BJ (cell line): ENCODE results near the gene VWA3B. TPM values are rescaled to one million over a fixed set of nuclear protein-coding genes. Genes with fewer than 3 reads are reported as not detected.

Experiments used
- CTCF ChIA-PET: fragments of 350-600 bp; formaldehyde crosslinking; extraction: SDS; loops from one replicate; lab custom pipeline; 2021; ENCODE audit warnings: antibody characterized with exemption, inconsistent platforms; lab: Yijun Ruan, JAX
- POLR2A ChIA-PET: fragments of 300-600 bp; sonication (Branson Sonifier 250); formaldehyde crosslinking; extraction: SDS; loops from one replicate; lab custom pipeline; 2021; ENCODE audit warnings: antibody characterized with exemption; lab: Charles Lee
- DNase-seq: peaks from one replicate; pipeline ENCODE4 v3.0.0-alpha.2; 2011; ENCODE audit warnings: low read depth
- H3K27me3 ChIP-seq: 2 replicates; pipeline ENCODE4 v1.6.0; 2011; ENCODE audit warnings: low read length; ENCODE audit not compliant: control insufficient read depth, insufficient read depth
- H3K36me3 ChIP-seq: 2 replicates; pipeline ENCODE4 v1.5.1; 2011; ENCODE audit warnings: low read length; ENCODE audit not compliant: control insufficient read depth, insufficient read depth
- H3K4me3 ChIP-seq: 2 replicates; pipeline ENCODE4 v1.5.1; 2011; ENCODE audit warnings: low read depth, mild to moderate bottlenecking, control low read depth, low read length
- polyA plus RNA-seq: library from polyadenylated mRNA; depleted of rRNA; stranded (reverse); fragments of >200 nt; gene quantifications from 2 replicates; pipeline ENCODE4 v1.2.3, GENCODE V29; 2011
- TF ChIP-seq, protein P1 (sequence below): IDR thresholded peaks from 2 replicates; pipeline ENCODE4 v1.5.1; 2011; ENCODE audit warnings: low read depth, mild to moderate bottlenecking, control low read depth, inconsistent platforms, low read length, moderate library complexity; ENCODE audit not compliant: insufficient read depth

VWA3B gene
- polyA plus RNA-seq, 1 experiment = not detected

DNA sequence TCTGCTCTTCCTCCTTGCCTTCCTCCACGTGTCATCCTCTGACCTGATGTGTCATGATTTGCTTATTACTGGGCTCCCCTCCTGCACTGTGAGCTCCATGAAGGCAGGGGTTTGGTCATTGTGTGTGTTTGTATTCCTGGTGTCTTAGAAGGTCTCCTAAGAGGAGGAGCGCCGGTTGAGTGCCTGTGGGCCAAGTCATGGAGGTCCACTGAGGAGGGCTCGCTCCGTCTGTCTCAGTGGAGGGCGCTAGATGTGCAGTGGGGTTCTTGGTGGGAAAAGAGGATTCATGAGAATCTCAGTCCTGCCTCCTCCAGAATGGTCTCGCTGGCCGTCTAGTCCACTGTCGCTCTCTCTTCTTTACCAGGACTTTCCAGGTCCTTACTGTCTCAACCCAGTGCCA is 100.2 kb downstream of the VWA3B start:
- ChIA-PET POLR2A (no interaction called here), CTCF (interaction anchor here (0.5 to 1.1 kb wide), 2 partner anchors 22 to 446 kb away, joined by 3 read pairs; no protein-coding TSS in a partner anchor)
- no peak for DNase-seq
- TF ChIP-seq, protein P1, sequence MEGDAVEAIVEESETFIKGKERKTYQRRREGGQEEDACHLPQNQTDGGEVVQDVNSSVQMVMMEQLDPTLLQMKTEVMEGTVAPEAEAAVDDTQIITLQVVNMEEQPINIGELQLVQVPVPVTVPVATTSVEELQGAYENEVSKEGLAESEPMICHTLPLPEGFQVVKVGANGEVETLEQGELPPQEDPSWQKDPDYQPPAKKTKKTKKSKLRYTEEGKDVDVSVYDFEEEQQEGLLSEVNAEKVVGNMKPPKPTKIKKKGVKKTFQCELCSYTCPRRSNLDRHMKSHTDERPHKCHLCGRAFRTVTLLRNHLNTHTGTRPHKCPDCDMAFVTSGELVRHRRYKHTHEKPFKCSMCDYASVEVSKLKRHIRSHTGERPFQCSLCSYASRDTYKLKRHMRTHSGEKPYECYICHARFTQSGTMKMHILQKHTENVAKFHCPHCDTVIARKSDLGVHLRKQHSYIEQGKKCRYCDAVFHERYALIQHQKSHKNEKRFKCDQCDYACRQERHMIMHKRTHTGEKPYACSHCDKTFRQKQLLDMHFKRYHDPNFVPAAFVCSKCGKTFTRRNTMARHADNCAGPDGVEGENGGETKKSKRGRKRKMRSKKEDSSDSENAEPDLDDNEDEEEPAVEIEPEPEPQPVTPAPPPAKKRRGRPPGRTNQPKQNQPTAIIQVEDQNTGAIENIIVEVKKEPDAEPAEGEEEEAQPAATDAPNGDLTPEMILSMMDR = no peak
- H3K36me3 ChIP-seq = no peaks in the 10 kb centered on the region
- H3K4me3 ChIP-seq = no peak overlapping the region
- H3K27me3 ChIP-seq = peaks cover 2% of the 10 kb centered on the region; the same call in 1 of the 2 replicates

DNA sequence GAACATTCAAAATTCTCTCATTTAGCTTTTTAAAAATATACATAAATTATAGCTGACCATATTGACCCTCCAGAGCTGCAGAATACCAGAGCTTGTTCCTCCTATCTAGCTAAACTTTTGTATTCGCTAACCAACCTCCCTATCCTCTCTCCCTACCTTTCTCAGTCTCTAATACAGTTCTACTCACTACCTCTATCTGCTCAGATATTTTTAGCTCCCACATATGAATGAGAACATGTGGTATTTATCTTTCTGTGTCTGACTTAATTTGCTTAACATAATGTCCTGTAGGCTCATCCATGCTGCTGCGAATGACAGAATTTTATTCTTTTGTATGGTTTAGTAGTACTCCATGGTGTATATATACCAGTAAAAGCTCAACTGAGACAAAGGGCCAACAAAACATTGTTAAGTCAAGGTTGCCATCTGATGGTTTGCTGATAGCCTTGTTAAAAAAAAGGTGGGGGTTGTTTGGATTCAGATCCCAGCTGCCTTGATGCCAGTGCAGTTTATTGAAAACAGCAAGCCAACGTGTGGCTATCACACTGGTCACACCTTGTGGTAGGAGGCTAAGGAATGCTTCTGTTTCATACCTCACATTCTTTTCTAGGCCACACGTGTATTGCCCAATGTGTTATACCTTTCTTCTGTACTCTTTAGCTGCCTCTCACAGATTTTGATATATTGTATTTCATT is 101.5 kb downstream of the VWA3B start:
- TF ChIP-seq, protein P1 = no peak
- H3K36me3 ChIP-seq = no peaks in the 10 kb centered on the region
- ChIA-PET POLR2A (no interaction called here), CTCF (interaction anchor here (0.9 to 1.2 kb wide), 4 partner anchors 21 to 488 kb away, joined by 3 read pairs; no protein-coding TSS in a partner anchor)
- H3K4me3 ChIP-seq = no peak overlapping the region
- H3K27me3 ChIP-seq = peaks cover 4% of the 10 kb centered on the region; the same call in 1 of the 2 replicates
- no peak for DNase-seq

DNA sequence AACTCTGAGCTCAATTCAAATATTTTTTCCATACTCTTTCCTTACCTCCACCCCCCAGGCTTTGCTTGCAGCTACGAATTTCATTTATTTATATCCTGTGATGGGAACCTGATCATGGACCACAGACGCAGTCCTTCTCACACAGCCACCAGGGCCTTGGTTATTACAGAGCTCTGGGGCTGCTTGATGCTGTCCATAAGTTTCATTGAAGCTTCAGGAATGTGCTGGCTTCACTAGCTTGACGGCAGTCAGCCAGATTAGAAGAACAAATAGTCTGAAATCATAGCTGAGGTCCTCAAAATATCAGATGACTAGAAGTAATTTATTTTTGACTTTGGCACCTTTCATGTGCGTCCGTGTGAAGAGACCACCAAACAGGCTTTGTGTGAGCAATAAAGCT is 104.9 kb downstream of the VWA3B start:
- ChIA-PET CTCF (no interaction called here), POLR2A (no interaction called here)
- Histone ChIP-seq H3K27me3 (peaks cover 2% of the 10 kb centered on the region; the same call in 1 of the 2 replicates), H3K36me3 (no peaks in the 10 kb centered on the region), H3K4me3 (no peak overlapping the region)
- DNase-seq = no peak
- TF ChIP-seq, protein P1 = no peak

DNA sequence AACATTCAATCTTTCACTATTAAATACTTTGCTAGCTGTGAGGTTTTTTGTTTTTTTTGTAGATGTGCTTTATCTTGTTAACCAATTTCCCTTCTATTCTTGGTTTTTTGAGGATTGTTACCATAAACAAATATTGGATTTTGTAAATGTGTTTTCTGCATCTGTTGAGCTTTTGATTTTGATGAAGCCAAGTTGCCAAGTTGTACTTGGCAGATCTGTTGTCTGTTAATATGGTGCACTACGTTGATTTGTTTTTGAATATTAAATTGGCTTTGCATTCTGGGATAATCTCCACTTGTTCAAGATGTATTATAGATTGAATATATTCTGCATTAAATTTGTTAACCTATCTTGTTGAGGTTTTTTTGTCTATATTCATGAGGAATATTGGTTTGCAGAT is 114.6 kb downstream of the VWA3B start:
- no peaks in the 10 kb centered on the region for H3K36me3 ChIP-seq
- ChIA-PET POLR2A (no interaction called here), CTCF (no interaction called here)
- no peaks in the 10 kb centered on the region for H3K27me3 ChIP-seq
- TF ChIP-seq, protein P1 = no peak
- H3K4me3 ChIP-seq = no peak overlapping the region
- no peak for DNase-seq

DNA sequence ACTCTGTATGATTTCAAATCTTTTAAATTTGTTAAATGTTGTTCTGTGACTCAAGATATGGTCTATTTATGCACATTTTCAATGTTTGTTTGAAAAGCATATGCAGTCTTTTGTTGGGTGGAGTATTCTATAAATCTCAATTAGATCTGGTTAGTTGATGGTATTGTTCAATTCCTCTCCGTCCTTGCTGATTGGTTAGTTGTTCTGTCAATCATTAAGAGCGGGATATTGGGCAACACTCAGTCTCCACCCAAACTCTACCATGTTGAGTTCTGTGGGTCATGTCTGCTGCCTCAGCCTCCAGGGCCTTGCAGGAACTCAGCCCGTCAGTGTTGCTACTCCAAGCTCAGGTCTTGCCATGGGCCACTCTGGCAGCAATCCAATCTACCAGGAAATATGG is 118.9 kb downstream of the VWA3B start:
- Histone ChIP-seq H3K36me3 (no peaks in the 10 kb centered on the region), H3K27me3 (no peaks in the 10 kb centered on the region), H3K4me3 (no peak overlapping the region)
- POLR2A ChIA-PET = no interaction called here
- no peak for DNase-seq
- TF ChIP-seq, protein P1 = no peak
- CTCF ChIA-PET = no interaction called here
